Suprapubic skin (tissue), 4 donors: ENCODE results near the gene APOL1. TPM values are rescaled to one million over a fixed set of nuclear protein-coding genes. Genes with fewer than 3 reads are reported as not detected.
"Not testable (repeated sequence)": the region's sequence is repeated elsewhere in the genome, so short reads cannot be mapped to it uniquely, and the experiment has no call there.

Experiments
- DNase-seq, 2 donors: peaks; one replicate each; pipeline ENCODE4 v3.0.0-alpha.2; 2019; ENCODE audit warnings: low spot score in 2 of 2
- H3K27ac ChIP-seq: fragments of 200-600 bp; sonication (generic); one replicate; pipeline ENCODE4 v1.5.1; 2019
- H3K27me3 ChIP-seq: fragments of 200-600 bp; sonication (generic); one replicate; pipeline ENCODE4 v1.5.1; 2019
- H3K36me3 ChIP-seq: fragments of 200-600 bp; sonication (generic); one replicate; pipeline ENCODE4 v1.5.1; 2019
- H3K4me1 ChIP-seq: fragments of 200-600 bp; sonication (generic); one replicate; pipeline ENCODE4 v1.5.1; 2019
- H3K4me3 ChIP-seq: fragments of 200-600 bp; sonication (generic); one replicate; pipeline ENCODE4 v1.5.1; 2019; ENCODE audit warnings: mild to moderate bottlenecking
- H3K9me3 ChIP-seq: fragments of 200-600 bp; sonication (generic); one replicate; pipeline ENCODE4 v1.5.1; 2019
- EP300 ChIP-seq: sonication (generic); formaldehyde crosslinking; IDR thresholded peaks from one replicate; pipeline ENCODE4 v1.6.1; 2017; ENCODE audit warnings: antibody characterized with exemption
- POLR2A ChIP-seq, 2 donors: fragments of 450-650 bp; IDR thresholded peaks; one replicate each; pipeline ENCODE4 v1.6.1; 2017; ENCODE audit warnings: antibody characterized with exemption in 2 of 2, mild to moderate bottlenecking in 2 of 2, moderate library complexity in 2 of 2
- POLR2AphosphoS5 ChIP-seq, 3 donors: sonication (generic); formaldehyde crosslinking; IDR thresholded peaks; one replicate each; pipeline ENCODE4 v1.6.1; 2017; ENCODE audit warnings: antibody characterized with exemption in 3 of 3
- WGBS: methylation state at CpG from one replicate; pipeline ENCODE4 v1.1.5; 2018; 5-methylcytosine and 5-hydroxymethylcytosine counted together
- total RNA-seq, 4 donors: library from RNA; depleted of rRNA; stranded (reverse); fragments of >200 nt; gene quantifications; one replicate each; pipeline ENCODE4 v1.1.0, GENCODE V29; 2016
- TF ChIP-seq, protein P1 (sequence below), 2 donors: fragments of 200-600 bp in 1 of 2; fragments of 450-650 bp in 1 of 2; sonication (generic) in 1 of 2; IDR thresholded peaks; one replicate each; pipeline ENCODE4 v1.5.1; 2016 to 2019; ENCODE audit warnings: antibody characterized with exemption in 2 of 2, mild to moderate bottlenecking in 1 of 2, moderate library complexity in 1 of 2

APOL1 gene
- total RNA-seq, 4 donors from 2014 or later = 1.2 to 7.3 (median 3.0) TPM

DNA sequence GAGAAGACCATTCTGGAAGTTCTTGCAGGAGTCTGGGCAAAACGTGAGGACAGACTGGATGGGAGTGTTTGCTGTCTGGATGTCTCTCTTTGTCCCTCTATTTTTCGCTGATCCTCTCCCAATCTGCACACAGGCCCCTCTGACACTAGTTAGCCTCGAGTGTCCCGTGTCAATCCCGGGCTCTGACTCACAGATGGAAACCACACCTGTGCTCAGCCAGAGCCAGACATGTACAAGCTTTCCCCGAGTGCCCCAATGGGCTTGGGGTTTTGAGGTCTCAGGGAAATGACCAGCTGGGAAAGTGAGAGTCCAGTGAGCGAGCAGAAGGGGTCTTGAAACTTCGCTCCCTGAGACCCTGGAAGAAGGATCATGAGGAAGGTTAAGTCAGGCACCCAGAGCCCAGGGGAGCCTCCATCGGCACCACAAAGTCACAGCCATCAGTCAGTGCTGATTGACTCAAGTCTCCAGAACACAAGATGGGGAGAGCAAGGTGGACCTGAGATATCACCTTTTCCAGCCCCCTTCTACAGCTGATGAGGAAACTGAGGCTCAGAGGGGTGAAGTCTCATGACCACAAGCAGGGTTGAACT is 27.5 kb upstream of the APOL1 start:
- peaks cover 15% of the 10 kb centered on the region for H3K4me1 ChIP-seq
- peaks cover 28% of the 10 kb centered on the region for H3K36me3 ChIP-seq
- peak in 1 of 2 donors; percentile 29 for DNase-seq
- H3K27me3 ChIP-seq = no peaks in the 10 kb centered on the region
- TF ChIP-seq, protein P1, sequence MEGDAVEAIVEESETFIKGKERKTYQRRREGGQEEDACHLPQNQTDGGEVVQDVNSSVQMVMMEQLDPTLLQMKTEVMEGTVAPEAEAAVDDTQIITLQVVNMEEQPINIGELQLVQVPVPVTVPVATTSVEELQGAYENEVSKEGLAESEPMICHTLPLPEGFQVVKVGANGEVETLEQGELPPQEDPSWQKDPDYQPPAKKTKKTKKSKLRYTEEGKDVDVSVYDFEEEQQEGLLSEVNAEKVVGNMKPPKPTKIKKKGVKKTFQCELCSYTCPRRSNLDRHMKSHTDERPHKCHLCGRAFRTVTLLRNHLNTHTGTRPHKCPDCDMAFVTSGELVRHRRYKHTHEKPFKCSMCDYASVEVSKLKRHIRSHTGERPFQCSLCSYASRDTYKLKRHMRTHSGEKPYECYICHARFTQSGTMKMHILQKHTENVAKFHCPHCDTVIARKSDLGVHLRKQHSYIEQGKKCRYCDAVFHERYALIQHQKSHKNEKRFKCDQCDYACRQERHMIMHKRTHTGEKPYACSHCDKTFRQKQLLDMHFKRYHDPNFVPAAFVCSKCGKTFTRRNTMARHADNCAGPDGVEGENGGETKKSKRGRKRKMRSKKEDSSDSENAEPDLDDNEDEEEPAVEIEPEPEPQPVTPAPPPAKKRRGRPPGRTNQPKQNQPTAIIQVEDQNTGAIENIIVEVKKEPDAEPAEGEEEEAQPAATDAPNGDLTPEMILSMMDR (IDR thresholded peaks at IDR 0.05) = no peak
- no peak for TF ChIP-seq POLR2A (IDR thresholded peaks at IDR 0.05)
- TF ChIP-seq EP300 = no peak
- no peak for TF ChIP-seq POLR2AphosphoS5 (IDR thresholded peaks at IDR 0.05)
- 79% methylated on average over 9 of the region's 9 CpGs for WGBS
- no peaks in the 10 kb centered on the region for H3K9me3 ChIP-seq
- H3K4me3 ChIP-seq = no peak overlapping the region
- no peak overlapping the region for H3K27ac ChIP-seq

DNA sequence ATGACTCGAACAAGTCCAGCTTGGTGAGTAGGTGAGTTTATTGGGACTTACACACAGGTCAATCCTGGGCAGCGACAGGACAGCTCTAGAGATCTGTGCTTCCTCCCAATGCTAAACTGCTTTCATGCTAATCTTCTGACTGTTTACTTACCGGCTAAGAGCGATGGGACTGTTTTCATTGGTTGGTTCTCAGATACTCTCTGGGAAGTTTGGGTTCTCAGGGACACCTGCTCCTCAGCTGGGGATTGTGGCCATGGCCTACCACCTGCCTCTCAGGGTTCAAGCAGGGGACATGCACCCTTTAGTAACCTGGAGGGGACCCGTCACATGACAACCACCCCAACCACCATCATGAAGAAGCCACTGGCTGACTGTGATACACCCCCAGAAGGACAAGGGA is 26.7 kb upstream of the APOL1 start:
- 93% methylated on average over 5 of the region's 5 CpGs for WGBS
- Histone ChIP-seq H3K4me1 (peaks cover 8% of the 10 kb centered on the region), H3K9me3 (no peaks in the 10 kb centered on the region), H3K4me3 (no peak overlapping the region), H3K27me3 (no peaks in the 10 kb centered on the region), H3K27ac (no peak overlapping the region), H3K36me3 (peaks cover 36% of the 10 kb centered on the region)
- TF ChIP-seq POLR2AphosphoS5 (IDR thresholded peaks at IDR 0.05) (no peak), EP300 (no peak), POLR2A (IDR thresholded peaks at IDR 0.05) (no peak)
- TF ChIP-seq, protein P1 (IDR thresholded peaks at IDR 0.05) = no peak
- DNase-seq = no peak

DNA sequence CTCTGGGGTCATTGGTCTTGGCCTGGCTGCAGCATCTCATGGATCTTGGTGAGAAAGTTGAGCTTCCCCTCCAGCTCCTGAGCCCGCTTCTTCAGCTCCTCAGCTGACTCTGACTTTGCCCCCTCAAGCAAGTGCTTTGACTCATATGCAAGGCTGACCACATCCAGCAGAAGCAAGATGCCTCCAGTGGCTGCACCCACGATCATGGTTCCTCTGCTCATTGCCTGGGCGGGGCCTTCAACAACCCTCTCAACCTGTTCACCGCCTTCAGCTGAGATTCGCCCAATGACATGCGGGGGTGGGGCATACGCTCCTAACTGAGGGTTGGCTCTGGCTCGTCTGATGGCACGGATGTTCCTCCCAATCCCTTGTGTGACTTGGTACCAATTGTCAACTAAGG is 25.5 kb upstream of the APOL1 start:
- H3K9me3 ChIP-seq = no peaks in the 10 kb centered on the region
- no peak overlapping the region for H3K27ac ChIP-seq
- no peak overlapping the region for H3K4me3 ChIP-seq
- TF ChIP-seq, protein P1 (IDR thresholded peaks at IDR 0.05) = no peak
- TF ChIP-seq POLR2A (IDR thresholded peaks at IDR 0.05) (no peak), POLR2AphosphoS5 (IDR thresholded peaks at IDR 0.05) (no peak), EP300 (no peak)
- 96% methylated on average over 8 of the region's 9 CpGs for WGBS
- no peaks in the 10 kb centered on the region for H3K4me1 ChIP-seq
- DNase-seq = no peak
- H3K36me3 ChIP-seq = peaks cover 46% of the 10 kb centered on the region
- no peaks in the 10 kb centered on the region for H3K27me3 ChIP-seq

DNA sequence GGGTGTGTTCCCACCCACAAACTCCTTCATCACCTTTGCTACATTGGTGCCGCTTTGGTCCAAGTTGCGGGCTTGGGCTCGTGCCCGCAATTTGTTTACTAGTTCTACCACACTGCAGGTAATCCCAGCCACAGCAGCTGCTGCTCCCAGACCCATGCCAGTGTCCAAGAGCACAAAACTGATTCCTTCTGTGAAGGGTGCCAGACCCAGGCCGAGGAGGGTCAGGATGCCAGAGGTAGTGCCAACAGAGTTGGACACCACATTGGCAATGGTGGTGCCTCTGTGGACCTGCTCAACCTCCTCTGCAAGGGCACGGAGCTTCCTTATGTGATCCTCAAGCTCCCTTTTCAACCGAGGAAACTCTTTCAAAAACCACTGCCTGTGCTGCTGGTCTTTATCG is 25.1 kb upstream of the APOL1 start:
- Histone ChIP-seq H3K27ac (no peak overlapping the region), H3K36me3 (peaks cover 50% of the 10 kb centered on the region), H3K4me1 (no peaks in the 10 kb centered on the region), H3K4me3 (no peak overlapping the region), H3K9me3 (no peaks in the 10 kb centered on the region), H3K27me3 (no peaks in the 10 kb centered on the region)
- TF ChIP-seq POLR2AphosphoS5 (IDR thresholded peaks at IDR 0.05) = no peak
- TF ChIP-seq, protein P1 (IDR thresholded peaks at IDR 0.05) = no peak
- WGBS = 93% methylated on average over 8 of the region's 8 CpGs
- DNase-seq = no peak

DNA sequence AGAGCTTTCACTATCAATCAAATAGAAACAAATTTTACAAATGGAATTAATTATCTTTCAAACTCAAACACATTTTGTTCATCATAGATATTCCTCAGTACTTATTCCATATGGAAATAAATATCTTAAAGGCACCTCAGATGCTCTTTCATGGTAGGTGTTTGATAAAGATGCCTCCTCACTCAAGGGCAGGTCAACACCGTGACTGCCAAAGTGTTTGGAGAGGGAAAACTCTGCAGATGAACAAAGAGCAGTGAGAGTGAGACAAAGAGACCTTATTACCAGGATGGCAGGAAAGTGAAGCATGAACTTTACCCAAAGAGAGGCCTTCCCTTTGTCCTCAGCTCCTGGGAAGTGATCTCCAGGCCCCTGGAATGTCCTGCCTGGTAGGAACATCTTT is 24.6 kb upstream of the APOL1 start:
- DNase-seq, H3K9me3 ChIP-seq, H3K27ac ChIP-seq, H3K27me3 ChIP-seq, H3K4me1 ChIP-seq, H3K4me3 ChIP-seq: not testable (repeated sequence)
- 83% methylated on average over 1 of the region's 1 CpG for WGBS
- peaks cover 56% of the 10 kb centered on the region for H3K36me3 ChIP-seq

DNA sequence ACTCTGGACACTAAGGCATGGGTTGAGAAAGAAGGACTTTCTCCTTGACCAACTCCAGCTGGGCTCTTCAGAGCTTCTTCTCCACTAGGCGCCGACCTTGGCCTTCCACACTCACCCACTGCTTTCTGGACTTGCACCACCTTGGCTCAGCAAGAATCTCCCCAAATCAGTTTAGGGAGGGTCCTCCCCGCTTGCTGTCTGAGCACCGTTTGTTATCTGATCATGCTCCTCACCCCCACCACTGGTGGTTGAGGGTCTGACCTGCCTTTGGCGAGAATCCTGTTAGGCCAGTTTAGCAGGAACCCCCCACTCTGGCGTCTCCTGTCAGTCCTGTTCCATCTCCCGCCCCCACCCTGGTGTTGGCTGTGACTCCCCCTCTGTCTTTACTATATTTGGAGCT is 24.0 kb upstream of the APOL1 start:
- Histone ChIP-seq H3K9me3 (no peaks in the 10 kb centered on the region), H3K4me3 (no peak overlapping the region), H3K27me3 (no peaks in the 10 kb centered on the region), H3K36me3 (peaks cover 57% of the 10 kb centered on the region), H3K27ac (no peak overlapping the region), H3K4me1 (no peaks in the 10 kb centered on the region)
- DNase-seq = no peak
- no peak for TF ChIP-seq EP300
- TF ChIP-seq POLR2AphosphoS5 (IDR thresholded peaks at IDR 0.05) = no peak
- TF ChIP-seq POLR2A (IDR thresholded peaks at IDR 0.05) = no peak
- TF ChIP-seq, protein P1 (IDR thresholded peaks at IDR 0.05) = no peak
- WGBS = 88% methylated on average over 7 of the region's 7 CpGs

DNA sequence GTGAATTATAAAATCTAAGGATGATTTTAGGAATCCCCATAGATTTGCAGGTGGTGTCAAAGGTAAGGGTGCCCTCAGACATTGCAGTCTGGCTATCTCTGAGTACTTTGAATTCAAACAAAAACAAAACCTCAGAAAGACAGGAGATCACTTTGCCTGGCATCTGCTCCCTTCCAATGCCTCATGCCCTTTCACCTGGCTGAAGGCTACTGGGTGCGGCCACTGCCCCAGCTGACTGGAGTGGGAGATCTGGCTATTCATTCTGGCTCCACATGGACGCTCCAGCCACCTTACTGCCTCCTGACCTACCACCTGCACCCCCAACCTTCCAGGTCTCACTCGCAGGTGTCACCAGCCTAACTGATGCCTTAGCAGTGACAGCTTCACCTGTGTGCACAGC is 23.3 kb upstream of the APOL1 start:
- H3K4me1 ChIP-seq, H3K9me3 ChIP-seq, H3K27ac ChIP-seq, H3K4me3 ChIP-seq, DNase-seq, H3K27me3 ChIP-seq: not testable (repeated sequence)
- peaks cover 57% of the 10 kb centered on the region for H3K36me3 ChIP-seq
- WGBS = 92% methylated on average over 3 of the region's 3 CpGs

DNA sequence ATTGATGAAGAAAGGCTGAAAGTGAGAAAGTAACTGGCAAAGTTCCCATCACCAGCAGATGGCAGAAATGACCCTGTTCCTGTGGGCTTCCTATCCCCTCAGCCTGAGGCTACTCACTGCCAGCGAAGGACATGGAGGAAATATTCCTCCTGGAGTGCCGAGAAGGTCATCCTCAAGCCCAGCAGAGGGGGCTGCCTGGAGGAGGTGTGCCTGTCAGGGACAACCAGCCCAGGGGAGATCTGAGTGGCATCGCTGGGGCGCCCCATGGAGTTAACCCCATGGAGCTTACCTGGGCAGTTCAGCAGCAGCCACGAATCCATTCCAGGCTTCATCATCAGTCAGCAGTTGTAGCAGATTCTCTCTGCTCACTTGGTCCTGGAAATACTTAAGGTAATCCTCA is 21.9 kb upstream of the APOL1 start:
- H3K4me3 ChIP-seq, H3K27me3 ChIP-seq, H3K4me1 ChIP-seq, H3K27ac ChIP-seq, DNase-seq, H3K9me3 ChIP-seq: not testable (repeated sequence)
- peaks cover 57% of the 10 kb centered on the region for H3K36me3 ChIP-seq
- WGBS = 83% methylated on average over 4 of the region's 5 CpGs
